Endothelial cell of umbilical vein (primary cell): ENCODE results near the gene ADAMTSL3.

Experiments used
- EZH2 ChIP-seq: IDR thresholded peaks from 2 replicates; pipeline ENCODE4 v1.6.1; 2012; ENCODE audit warnings: borderline replicate concordance, low read depth, mild to moderate bottlenecking, moderate library complexity, low read length, inconsistent platforms; ENCODE audit not compliant: severe bottlenecking
- FOS ChIP-seq: IDR thresholded peaks from 2 replicates; pipeline ENCODE4 v1.6.1; 2011; ENCODE audit warnings: mild to moderate bottlenecking, low read length, moderate library complexity, borderline replicate concordance; ENCODE audit not compliant: insufficient read depth
- JUN ChIP-seq: IDR thresholded peaks from 2 replicates; pipeline ENCODE4 v1.6.1; 2011; ENCODE audit warnings: borderline replicate concordance, low read depth; ENCODE audit not compliant: insufficient read length, insufficient read depth
- MYC ChIP-seq: IDR thresholded peaks from one replicate; pipeline ENCODE4 v1.6.1; 2011; ENCODE audit warnings: mild to moderate bottlenecking, low read depth, low read length
- POLR2A ChIP-seq: IDR thresholded peaks from 2 replicates; pipeline ENCODE4 v1.6.1; 2012; ENCODE audit warnings: low read depth, mild to moderate bottlenecking, control low read depth, low read length
- POLR2AphosphoS5 ChIP-seq: IDR thresholded peaks from 2 replicates; pipeline ENCODE4 v1.6.1; 2012; ENCODE audit warnings: low read depth, mild to moderate bottlenecking, control low read depth, low read length, moderate library complexity; ENCODE audit not compliant: insufficient read depth
- TF ChIP-seq, protein P1 (sequence below), 2 donors: IDR thresholded peaks; 1 replicate in 1 of 2; 2 replicates in 1 of 2; pipeline ENCODE4 v1.5.1; 2011; ENCODE audit warnings: low read length in 2 of 2, mild to moderate bottlenecking in 2 of 2, moderate library complexity in 2 of 2, control low read depth in 1 of 2, inconsistent platforms in 1 of 2, low read depth in 1 of 2; ENCODE audit not compliant: insufficient read depth in 1 of 2; ENCODE audit errors: extremely low read depth in 1 of 2
- TF ChIP-seq, protein P2 (sequence below): IDR thresholded peaks from 2 replicates; pipeline ENCODE4 v1.6.1; 2011; ENCODE audit not compliant: insufficient read depth, insufficient read length

DNA sequence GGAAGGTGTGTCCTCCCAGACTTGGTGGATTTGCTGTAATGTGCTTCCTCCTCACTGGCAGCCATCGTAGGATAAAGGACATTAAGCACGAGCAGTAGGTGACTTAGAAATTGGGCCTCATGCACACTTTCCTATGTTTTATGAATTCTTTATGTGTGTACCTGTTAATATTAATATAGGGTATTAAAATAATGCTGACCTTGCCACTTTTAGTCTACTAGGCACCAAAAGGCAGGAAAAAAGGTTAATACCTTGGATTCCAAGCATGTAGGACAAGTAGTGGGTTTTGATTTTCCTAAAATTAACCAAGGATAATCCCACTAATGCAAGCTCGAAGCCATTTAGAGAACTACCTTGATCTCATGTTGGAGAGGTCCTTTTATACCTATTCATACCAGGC is 55.9 kb downstream of the ADAMTSL3 start:
- TF ChIP-seq, protein P1, sequence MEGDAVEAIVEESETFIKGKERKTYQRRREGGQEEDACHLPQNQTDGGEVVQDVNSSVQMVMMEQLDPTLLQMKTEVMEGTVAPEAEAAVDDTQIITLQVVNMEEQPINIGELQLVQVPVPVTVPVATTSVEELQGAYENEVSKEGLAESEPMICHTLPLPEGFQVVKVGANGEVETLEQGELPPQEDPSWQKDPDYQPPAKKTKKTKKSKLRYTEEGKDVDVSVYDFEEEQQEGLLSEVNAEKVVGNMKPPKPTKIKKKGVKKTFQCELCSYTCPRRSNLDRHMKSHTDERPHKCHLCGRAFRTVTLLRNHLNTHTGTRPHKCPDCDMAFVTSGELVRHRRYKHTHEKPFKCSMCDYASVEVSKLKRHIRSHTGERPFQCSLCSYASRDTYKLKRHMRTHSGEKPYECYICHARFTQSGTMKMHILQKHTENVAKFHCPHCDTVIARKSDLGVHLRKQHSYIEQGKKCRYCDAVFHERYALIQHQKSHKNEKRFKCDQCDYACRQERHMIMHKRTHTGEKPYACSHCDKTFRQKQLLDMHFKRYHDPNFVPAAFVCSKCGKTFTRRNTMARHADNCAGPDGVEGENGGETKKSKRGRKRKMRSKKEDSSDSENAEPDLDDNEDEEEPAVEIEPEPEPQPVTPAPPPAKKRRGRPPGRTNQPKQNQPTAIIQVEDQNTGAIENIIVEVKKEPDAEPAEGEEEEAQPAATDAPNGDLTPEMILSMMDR (IDR thresholded peaks at IDR 0.05; ENCODE audit: extremely low read depth in 1 of 2, insufficient read depth in 1 of 2, low read depth in 1 of 2, low read length in 2 of 2): no peak
- TF ChIP-seq, protein P2, sequence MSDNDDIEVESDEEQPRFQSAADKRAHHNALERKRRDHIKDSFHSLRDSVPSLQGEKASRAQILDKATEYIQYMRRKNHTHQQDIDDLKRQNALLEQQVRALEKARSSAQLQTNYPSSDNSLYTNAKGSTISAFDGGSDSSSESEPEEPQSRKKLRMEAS: no peak
- no peak for TF ChIP-seq EZH2
- TF ChIP-seq POLR2A: no peak
- no peak for TF ChIP-seq POLR2AphosphoS5
- no peak for TF ChIP-seq MYC
- TF ChIP-seq FOS: no peak
- no peak for TF ChIP-seq JUN
